GM12801 (cell line): ENCODE results near the gene EIF5A2.

Experiments used
- TF ChIP-seq, protein P1 (sequence below): IDR thresholded peaks from one replicate; pipeline ENCODE4 v1.5.1; 2011; ENCODE audit warnings: control low read depth; ENCODE audit not compliant: insufficient read length; ENCODE audit errors: extremely low read depth

The EIF5A2 gene

GRCh38 chr3:170908235-170909116, at the start of gene EIF5A2:
Gene EIF5A2 (minus strand): TSS chr3:170908637. CDS start chr3:170907806, 831 bp downstream.
- TF ChIP-seq, protein P1, sequence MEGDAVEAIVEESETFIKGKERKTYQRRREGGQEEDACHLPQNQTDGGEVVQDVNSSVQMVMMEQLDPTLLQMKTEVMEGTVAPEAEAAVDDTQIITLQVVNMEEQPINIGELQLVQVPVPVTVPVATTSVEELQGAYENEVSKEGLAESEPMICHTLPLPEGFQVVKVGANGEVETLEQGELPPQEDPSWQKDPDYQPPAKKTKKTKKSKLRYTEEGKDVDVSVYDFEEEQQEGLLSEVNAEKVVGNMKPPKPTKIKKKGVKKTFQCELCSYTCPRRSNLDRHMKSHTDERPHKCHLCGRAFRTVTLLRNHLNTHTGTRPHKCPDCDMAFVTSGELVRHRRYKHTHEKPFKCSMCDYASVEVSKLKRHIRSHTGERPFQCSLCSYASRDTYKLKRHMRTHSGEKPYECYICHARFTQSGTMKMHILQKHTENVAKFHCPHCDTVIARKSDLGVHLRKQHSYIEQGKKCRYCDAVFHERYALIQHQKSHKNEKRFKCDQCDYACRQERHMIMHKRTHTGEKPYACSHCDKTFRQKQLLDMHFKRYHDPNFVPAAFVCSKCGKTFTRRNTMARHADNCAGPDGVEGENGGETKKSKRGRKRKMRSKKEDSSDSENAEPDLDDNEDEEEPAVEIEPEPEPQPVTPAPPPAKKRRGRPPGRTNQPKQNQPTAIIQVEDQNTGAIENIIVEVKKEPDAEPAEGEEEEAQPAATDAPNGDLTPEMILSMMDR: no peak

GRCh38 chr3:170956647-170957046, 48.2 kb upstream of the EIF5A2 start:
- TF ChIP-seq, protein P1: no peak

- TF ChIP-seq, protein P1: no peak
Observed at GRCh38 chr3:170953736-170954135, 45.3 kb upstream of the EIF5A2 start.

GRCh38 chr3:170953229-170953628, 44.8 kb upstream of the EIF5A2 start:
- TF ChIP-seq, protein P1: no peak

DNA sequence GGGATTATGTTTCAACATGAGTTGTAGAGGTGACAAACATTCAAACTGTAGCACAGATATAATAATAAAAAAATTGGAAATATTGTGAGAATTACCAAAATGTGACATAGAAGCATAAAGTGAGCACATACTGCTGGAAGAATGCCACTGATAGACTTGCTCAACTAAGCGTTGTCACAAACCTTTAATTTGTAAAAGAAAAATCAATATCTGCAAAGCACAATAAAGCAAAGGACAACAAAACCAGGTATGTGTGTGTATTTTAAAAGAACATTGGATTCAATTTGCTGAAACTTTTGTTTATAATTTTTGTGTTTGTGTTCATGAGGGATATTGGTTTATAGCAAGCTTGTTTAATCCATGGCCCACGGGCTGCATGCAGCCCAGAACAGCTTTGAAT, 40.8 kb upstream of the EIF5A2 start:
- TF ChIP-seq, protein P1: no peak

GRCh38 chr3:170947018-170947769, 38.8 kb upstream of the EIF5A2 start:
- TF ChIP-seq, protein P1: no peak

GRCh38 chr3:170942011-170942410, 33.6 kb upstream of the EIF5A2 start:
- TF ChIP-seq, protein P1: no peak
